Thyroid gland (tissue), 4 donors: ENCODE data around the gene TMEM61. TPM values are rescaled to one million over a fixed set of nuclear protein-coding genes. Genes with fewer than 3 reads are reported as not detected.
"Not testable (repeated sequence)": the region's sequence is repeated elsewhere in the genome, so short reads cannot be mapped to it uniquely, and the experiment has no call there.

Experiments
- DNase-seq, 2 donors: peaks; one replicate each; pipeline ENCODE4 v3.0.0-alpha.2; 2019
- H3K27ac ChIP-seq, 3 donors: fragments of 200-600 bp; sonication (generic); 1 replicate in 2 of 3; 2 replicates in 1 of 3; pipeline ENCODE4 v1.5.1; 2016 to 2019; ENCODE audit warnings: mild to moderate bottlenecking in 1 of 3, moderate library complexity in 1 of 3
- H3K27me3 ChIP-seq: fragments of 200-600 bp; sonication (generic); one replicate; pipeline ENCODE4 v1.5.1; 2019
- H3K36me3 ChIP-seq, 2 donors: fragments of 200-600 bp; sonication (generic); one replicate each; pipeline ENCODE4 v1.5.1; 2016 to 2019
- H3K4me1 ChIP-seq, 2 donors: fragments of 200-600 bp; sonication (generic); one replicate each; pipeline ENCODE4 v1.5.1; 2017 to 2019
- H3K4me3 ChIP-seq, 3 donors: fragments of 200-600 bp; sonication (generic); replicated peaks in 1 of 3; 1 replicate in 2 of 3; 2 replicates in 1 of 3; pipeline ENCODE4 v1.5.1; 2016; ENCODE audit warnings: mild to moderate bottlenecking in 1 of 3
- H3K9me3 ChIP-seq: fragments of 200-600 bp; sonication (generic); one replicate; pipeline ENCODE4 v1.5.1; 2017
- CTCF ChIP-seq, 6 experiments: fragments of 200-600 bp in 3 of 6; fragments of 450-650 bp in 3 of 6; sonication (generic) in 3 of 6; IDR thresholded peaks; one replicate each; pipeline ENCODE4 v1.5.1; 2016 to 2019; ENCODE audit warnings: antibody characterized with exemption in 6 of 6, mild to moderate bottlenecking in 2 of 6, inconsistent platforms in 1 of 6, moderate library complexity in 1 of 6
- POLR2A ChIP-seq, 2 donors: fragments of 450-650 bp; IDR thresholded peaks; one replicate each; pipeline ENCODE4 v1.6.1; 2017; ENCODE audit warnings: antibody characterized with exemption in 2 of 2, mild to moderate bottlenecking in 2 of 2, moderate library complexity in 1 of 2
- WGBS, 2 donors: methylation state at CpG; one replicate each; pipeline ENCODE4 v1.1.5; 2017; 5-methylcytosine and 5-hydroxymethylcytosine counted together
- intact Hi-C: fragments of 100-400 bp; cut with DNase I; formaldehyde crosslinking; loops from one replicate; pipeline ENCODE4 v1.15.1; 2023
- total RNA-seq, 4 donors: library from RNA; depleted of rRNA; stranded (reverse); fragments of >200 nt; gene quantifications; one replicate each; pipeline ENCODE4 v1.2.3, GENCODE V29; 2016

The TMEM61 gene
- total RNA-seq, 4 donors from 2014 or later: 0.45 TPM; not detected in 3

GRCh38 chr1:54959241-54959640 lies 21.2 kb upstream of the TMEM61 start:
- Histone ChIP-seq H3K36me3 (no peaks in the 10 kb centered on the region), H3K9me3 (no peaks in the 10 kb centered on the region), H3K4me3 (no peak overlapping the region), H3K27ac (no peak overlapping the region), H3K4me1 (no peaks in the 10 kb centered on the region), H3K27me3 (no peaks in the 10 kb centered on the region)
- no peak for TF ChIP-seq CTCF (IDR thresholded peaks at IDR 0.05)
- no peak for TF ChIP-seq POLR2A (IDR thresholded peaks at IDR 0.05)
- no peak for DNase-seq
- WGBS, 2 donors: 61 to 86% methylated on average over 3 of the region's 3 CpGs
- intact Hi-C loops: no loop called here

DNA sequence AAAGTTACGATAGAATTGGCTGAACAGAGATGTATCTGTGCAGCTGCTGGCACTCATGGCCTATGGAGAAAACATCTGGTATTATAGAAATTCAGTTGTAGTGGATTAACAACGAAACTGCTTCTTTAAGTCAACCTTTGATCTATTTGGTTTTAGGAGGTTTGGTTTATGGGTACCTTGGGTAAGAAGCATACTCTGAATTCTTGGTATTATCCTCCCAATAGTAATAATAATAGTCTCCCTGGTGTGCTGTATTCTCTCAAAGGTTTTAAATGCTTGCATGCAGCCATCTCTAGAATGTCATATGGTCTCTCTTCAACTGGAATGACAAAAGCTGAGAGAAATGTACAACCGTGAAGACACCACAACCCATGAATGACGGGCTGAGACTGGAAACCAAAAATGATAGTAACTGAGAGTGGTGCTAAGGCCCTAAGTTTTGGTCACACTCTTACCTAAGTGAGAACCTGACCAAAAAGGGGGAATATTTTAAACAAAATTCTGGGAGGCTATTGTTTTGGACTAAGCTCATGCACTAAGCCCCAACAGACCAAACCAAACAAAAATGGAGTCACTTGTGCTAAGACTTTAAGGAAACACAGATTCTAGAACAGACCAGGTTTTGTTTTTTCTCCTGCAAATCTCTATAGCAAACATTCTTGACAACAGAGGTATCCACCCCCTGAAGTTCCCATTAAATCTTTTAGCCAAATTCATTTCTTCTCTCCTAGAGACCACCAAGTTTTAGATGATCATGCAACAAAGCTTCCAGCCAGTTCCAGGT lies 17.6 kb upstream of the TMEM61 start:
- DNase-seq: no peak
- intact Hi-C loops: no loop called here
- H3K4me1 ChIP-seq: peaks cover 0 to 7% of the 10 kb centered on the region in 2 donors
- H3K27me3 ChIP-seq: no peaks in the 10 kb centered on the region
- WGBS, 2 donors: 70 to 72% methylated on average over 4 of the region's 4 CpGs
- TF ChIP-seq POLR2A (IDR thresholded peaks at IDR 0.05): no peak
- TF ChIP-seq CTCF (IDR thresholded peaks at IDR 0.05): no peak
- H3K4me3 ChIP-seq: no peak overlapping the region
- no peak overlapping the region for H3K27ac ChIP-seq
- H3K36me3 ChIP-seq: no peaks in the 10 kb centered on the region
- no peaks in the 10 kb centered on the region for H3K9me3 ChIP-seq

GRCh38 chr1:54963829-54964228 lies 16.6 kb upstream of the TMEM61 start:
- H3K4me1 ChIP-seq, H3K9me3 ChIP-seq, H3K36me3 ChIP-seq, intact Hi-C loops, H3K27ac ChIP-seq, DNase-seq, H3K4me3 ChIP-seq, H3K27me3 ChIP-seq: not testable (repeated sequence)
- WGBS, 2 donors: 90 to 95% methylated on average over 5 of the region's 5 CpGs

DNA sequence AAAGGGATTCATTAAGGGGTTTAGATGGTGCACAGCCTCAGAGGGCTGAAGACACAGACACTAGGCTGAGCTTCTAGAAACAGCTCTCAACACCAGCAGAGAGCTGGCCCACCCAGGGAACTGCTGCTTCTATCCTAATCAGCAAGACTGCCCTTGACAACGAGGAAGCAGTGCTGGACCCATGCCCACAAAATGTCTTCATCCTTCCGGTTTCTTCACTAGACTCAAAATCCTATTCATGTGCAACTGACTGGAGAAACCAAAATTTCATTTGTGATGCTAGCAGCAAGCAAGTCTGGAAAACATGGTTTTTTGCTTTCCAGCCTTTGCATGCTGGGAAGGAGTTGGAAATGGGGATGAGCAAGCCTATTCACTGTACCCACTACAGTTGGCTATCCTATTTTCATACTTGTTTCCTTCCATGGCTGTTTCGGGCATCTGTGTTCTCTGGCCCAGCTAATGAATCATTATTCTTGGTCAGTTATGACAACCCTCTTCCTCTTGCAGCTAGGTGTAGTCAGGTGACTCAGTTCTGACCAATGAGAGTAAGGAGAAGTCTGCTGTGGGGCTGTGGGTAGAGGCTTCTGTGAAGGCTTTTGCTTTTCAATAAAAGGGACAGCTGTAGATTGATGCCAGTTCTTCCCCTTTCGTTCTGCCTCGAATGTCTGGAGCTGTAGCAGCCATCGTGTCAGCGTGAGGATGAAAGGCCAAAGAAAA lies 14.6 kb upstream of the TMEM61 start:
- Histone ChIP-seq H3K4me3 (no peak overlapping the region), H3K9me3 (no peaks in the 10 kb centered on the region), H3K36me3 (no peaks in the 10 kb centered on the region), H3K4me1 (peaks cover 0 to 7% of the 10 kb centered on the region in 2 donors), H3K27me3 (no peaks in the 10 kb centered on the region), H3K27ac (no peak overlapping the region)
- WGBS, 2 donors: 56 to 64% methylated on average over 7 of the region's 7 CpGs
- TF ChIP-seq CTCF (IDR thresholded peaks at IDR 0.05) (no peak), POLR2A (IDR thresholded peaks at IDR 0.05) (no peak)
- DNase-seq: peak; percentile 45 to 75
- intact Hi-C loops: no loop called here

DNA sequence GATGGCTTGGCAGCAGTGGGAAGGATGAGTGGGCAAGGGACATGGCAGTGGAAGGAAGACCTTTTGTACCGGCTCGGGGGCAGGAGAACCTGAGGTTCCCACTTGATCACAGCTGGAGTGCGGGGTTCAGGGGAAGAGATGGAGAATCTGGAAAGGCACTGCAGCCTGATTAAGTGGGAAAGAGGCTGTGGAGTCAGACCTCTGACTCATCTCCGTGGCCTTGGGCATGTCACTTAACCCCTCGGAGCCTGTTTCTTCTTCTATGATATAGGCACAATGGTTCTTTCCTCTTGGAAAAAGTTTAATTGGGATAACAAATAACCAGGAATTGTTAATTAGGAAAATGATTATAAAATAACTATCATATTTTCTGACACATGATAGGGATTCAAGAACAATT lies 13.1 kb upstream of the TMEM61 start:
- no peaks in the 10 kb centered on the region for H3K36me3 ChIP-seq
- intact Hi-C loops: no loop called here
- 81 to 82% methylated on average over 5 of the region's 5 CpGs for WGBS, 2 donors
- H3K9me3 ChIP-seq: no peaks in the 10 kb centered on the region
- H3K4me1 ChIP-seq: peaks cover 0 to 7% of the 10 kb centered on the region in 2 donors
- DNase-seq: no peak
- TF ChIP-seq POLR2A (IDR thresholded peaks at IDR 0.05): no peak
- no peak for TF ChIP-seq CTCF (IDR thresholded peaks at IDR 0.05)
- H3K4me3 ChIP-seq: no peak overlapping the region
- H3K27ac ChIP-seq: no peak overlapping the region
- H3K27me3 ChIP-seq: no peaks in the 10 kb centered on the region
